NCI-H1048 (cell line): ENCODE measurements around the gene LGALS8.
"Not testable (repeated sequence)": the region's sequence is repeated elsewhere in the genome, so short reads cannot be mapped to it uniquely, and the experiment has no call there.

Source experiments
- DNase-seq: peaks from one replicate; lab custom pipeline; 2025; lab: John Stamatoyannopoulos, UW

The LGALS8 gene

DNA sequence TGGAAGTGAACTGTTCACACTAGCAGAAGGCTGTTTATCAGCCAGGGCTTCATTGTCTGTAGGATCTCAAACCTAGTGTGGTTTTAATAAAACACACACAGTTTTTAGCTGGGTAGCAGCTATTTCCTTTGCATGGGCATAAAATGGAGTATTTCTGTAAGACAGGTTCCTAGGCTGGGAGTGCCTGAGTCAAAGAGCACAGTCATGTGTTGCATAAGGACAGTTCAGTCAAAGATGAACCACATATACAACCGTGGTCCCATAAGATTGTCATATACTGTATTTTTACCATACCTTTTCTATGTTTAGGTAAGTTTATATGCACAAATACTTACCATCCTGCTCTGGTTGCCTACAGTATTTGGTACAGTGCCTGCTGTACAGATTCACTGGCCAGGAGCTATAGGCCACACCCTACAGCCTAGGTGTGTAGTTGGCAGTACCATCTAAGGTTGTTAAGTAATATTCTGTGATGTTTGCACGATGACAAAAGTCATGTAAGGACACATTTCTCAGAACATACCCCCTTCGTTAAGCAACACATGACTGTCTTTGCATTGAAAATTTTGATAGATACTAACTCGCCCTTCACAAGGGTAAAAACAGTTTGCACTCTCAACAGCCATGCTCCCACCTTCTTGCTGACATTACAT is 17.2 kb downstream of the LGALS8 start:
- DNase-seq, result no peak

DNA sequence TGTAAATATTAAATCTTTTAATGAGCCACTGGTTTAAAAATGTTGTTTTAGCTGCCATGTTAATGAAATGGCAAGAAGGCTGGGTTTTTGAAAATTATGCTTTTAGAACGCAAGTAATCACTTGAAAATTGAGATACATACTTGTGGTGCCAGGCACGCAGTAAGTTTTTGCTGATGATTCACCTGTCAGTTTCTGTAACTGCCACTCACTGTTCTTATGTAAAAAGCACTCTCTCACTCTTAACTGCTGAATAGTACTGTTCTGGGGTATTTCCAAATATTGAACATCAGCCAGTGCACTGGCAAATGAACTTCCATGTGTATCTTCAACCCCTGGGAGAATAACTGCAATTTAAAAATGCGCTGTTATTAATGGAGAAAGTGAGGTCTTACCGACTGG is 17.9 kb downstream of the LGALS8 start:
- DNase-seq, result no peak

DNA sequence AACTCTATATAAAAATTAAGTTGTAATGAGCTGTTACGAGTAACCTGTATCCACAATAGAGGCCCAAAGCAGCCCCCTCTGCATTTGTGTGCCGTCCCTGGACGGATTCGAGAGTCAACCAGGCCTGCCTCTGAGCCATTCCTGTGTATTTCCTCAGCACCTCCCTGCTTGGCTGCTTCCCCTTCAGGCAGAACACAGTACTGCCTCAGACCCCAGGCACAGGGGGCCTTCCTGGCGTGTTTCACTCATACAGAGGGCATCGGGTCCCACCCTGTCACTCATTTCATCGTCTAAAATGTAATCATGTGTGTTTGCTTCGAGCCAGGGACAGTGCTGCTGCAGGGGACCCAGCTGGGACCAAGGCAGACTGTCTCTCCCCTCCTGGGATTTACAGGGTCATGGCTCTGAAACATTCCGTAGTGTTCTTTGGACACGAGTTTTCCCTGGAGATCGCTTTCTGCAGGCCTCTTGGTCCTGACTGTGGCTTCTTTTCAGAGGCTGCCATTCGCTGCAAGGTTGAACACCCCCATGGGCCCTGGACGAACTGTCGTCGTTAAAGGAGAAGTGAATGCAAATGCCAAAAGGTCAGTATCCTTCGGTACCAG is 19.4 kb downstream of the LGALS8 start:
- DNase-seq, result no peak

DNA sequence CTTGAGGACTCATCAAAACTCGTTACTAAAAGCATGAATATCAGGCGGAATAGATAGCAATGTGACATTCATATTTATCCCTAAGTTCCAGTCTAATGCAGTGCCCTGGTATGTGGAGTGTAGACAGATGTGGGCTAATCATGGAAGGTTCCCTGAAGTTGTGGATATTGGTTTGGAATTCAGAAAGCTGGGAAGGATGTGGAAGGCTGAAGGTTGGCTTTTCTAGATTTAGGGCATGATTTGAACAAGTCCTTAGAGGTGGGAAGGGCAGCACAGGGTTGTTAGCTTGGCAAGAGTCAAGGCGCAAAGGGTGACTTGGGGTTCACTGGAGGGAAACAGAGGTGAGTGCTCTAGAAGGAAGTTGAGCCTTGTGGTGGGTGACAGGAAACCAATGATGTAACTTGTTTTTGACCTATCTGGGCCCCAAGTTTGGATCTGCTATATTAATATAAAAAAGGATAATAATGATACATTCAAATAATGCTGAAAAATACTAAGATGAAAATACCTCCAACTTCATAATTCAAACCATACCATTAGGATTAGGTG is 21.9 kb downstream of the LGALS8 start:
- DNase-seq, result no peak

DNA sequence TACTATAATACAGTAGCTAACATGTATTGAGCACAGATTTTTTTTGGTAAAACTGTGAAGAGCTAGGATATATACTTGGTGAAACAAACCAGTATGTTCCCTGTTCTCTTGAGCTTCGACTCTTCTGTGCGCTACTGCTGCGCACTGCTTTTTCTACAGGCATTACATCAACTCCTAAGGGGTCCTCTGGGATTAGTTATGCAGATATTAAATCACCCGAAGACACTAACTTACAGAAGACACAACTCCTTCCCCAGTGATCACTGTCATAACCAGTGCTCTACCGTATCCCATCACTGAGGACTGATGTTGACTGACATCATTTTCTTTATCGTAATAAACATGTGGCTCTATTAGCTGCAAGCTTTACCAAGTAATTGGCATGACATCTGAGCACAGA is 24.7 kb downstream of the LGALS8 start:
- DNase-seq, result no peak

DNA sequence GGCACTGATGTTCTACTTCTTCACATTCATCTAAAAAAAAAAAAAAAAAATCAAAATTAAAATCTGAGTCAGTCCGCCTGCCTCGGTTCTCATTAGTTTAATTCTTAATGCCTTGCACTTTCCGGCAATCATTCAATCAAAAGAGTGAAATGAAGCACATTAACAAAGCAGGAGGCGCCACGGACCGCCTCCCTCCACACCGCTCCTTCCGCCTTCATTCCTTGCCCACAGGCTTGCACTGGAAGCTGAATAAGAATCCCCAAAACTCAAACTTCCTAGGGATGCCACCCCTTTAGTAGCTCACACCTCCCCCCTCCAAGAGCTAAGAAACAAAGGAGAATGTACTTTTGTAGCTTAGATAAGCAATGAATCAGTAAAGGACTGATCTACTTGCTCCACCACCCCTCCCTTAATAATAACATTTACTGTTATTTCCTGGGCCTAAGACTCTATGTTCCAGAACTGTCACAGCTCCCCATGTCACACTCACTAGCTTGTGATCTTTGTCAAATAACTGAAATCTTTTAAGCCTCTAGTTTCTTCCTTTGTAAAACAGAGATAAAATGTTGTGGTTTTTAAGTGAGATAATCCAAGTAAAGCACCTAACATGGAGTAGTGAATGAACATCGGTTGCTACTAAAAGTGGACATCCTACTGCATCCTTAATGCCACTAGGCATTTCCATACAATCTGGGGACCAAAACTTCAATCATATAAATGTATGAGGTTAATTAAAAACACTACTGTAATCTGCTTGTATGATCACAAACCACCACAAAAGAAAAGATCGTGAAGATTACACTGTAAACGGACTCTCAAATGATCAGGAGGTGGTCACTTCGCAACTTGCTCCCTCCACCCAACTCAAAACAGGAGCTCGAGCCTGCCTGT is 27.4 kb downstream of the LGALS8 start:
- no peak for DNase-seq

DNA sequence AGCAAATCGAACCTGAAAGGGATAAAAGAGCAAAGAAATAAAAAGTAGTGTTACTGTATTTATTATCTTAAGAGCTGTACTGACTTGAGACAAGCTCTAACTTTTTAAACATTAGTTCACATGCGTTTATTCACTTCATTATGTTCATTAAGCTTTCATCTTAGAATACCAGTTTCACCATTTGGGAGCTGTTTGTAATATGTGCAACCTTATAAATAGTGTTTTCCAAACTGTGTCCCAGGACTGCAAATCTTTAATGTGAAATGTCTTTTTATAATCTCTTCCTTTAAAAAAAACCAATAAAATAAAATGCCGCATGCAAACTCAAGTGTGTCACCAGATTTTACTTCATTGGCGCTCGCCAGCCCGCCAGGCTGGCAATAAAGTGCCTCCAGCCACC is 28.3 kb downstream of the LGALS8 start:
- no peak for DNase-seq

DNA sequence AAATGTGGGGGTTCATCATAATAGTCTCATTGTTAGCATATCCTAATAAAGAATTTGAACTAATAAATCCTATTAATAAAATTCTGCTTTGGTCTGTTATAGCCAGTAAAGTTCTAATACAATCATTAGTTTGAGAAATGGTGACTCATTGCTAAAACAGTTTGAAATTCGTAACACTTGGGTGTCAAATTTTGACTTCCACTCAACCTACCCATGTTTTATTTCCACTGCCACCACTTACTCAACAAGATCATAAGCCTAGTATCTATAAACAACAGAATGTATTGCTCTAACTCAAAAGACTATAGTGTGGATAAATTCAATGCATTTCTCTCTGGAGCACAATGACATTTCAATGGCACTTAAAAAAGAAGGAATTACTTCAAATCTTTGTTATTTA is 29.1 kb downstream of the LGALS8 start:
- DNase-seq, result no peak

DNA sequence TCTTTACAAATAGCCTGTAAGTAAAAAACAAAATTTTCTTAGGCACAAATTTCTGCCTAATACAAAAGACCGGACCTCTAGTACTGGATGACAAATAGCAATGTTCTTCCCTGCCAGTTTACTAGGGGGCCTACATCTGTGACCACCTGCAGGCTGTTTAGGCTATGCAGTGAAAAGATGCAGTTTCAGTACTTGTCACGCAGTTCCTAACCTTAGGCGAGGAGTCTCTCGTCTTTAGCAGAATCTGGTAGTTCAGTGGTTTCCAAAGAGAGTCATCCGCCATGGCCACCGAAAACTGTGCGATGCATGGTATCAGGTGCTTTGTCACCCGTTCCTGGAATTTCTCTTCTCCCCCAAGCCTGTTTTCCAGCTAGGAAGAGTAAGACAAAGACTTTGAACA is 29.6 kb downstream of the LGALS8 start:
- DNase-seq, result no peak

DNA sequence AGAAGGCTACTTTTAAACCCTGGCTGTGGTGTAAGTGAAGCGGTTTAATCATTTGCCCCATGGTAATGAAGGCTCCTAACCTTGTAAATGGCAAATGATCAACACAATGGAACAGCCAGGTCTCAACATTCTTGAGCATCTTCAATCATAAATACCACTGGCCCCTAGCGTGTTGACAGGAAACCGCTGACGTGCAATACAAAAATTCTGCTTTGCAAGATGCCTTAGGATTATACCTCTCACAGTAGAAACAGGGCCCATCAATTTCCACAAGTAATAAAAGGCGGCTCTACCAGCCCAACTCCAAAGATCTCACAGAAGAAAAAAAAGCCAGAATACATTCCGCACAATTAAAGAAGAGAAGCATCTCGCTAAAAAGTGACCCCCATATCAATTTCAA is 32.8 kb downstream of the LGALS8 start:
- no peak for DNase-seq

DNA sequence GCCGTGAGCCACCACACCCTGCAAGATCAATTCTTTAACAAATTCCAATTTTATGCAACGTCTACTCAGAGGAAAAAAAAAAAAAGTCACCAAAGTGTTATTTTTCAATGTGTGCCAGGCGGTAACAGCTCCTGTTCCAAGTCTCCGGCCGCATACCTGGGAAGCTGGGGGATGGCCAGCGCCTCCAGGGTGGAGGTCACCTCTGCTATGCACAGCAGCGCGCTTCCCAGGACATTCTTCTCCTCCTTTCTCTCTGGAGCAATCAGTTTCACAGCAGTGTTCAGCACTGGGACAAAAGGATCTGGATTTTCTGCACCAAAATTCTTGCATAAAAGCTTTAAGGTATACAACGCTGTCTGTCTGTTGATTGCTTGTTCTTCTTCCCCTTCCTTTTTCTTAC is 34.3 kb downstream of the LGALS8 start:
- DNase-seq, result no peak

DNA sequence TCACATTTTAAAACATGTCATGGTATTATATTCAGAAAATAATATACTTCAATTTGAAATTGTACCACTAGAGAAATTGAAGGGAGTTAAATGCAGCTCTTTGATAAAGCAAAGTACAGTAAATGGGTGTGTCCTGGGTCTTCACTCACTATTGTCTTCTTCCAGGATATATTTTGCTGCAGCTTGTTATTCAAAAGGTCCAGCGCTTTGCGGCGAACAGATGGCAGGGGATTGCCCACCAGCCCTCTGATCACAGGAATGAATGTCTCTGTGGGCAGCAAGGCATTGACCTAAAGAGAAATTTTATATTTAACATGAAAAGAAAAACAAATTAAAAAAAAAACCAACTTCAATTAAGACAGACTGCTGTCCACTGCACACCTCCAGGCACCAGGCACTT is 35.1 kb downstream of the LGALS8 start:
- no peak for DNase-seq

DNA sequence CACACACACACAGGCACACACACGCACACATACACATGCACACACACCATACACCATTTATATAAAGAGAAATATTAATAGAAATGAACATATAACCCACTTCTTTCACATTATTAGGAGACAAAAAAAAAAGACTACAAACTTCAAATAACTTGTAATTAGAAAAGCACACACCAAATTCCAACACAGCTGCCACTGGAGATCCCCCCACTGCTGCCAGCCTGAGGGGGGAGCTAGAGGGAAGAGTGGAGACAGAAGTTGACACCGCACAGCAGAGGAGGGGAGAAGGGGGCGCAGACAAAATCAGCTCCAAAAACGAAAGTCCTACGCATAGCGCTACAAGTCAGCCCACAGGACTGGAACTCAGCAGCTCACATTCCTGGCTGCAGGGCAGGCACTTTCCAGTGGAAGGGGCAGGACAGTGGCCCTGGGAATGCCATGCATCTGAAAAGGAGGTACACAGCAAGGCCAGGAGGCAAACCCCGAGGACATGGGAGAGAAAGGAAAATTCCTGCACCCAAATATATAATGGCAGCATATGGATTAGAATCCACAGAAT is 36.5 kb downstream of the LGALS8 start:
- no peak for DNase-seq

DNA sequence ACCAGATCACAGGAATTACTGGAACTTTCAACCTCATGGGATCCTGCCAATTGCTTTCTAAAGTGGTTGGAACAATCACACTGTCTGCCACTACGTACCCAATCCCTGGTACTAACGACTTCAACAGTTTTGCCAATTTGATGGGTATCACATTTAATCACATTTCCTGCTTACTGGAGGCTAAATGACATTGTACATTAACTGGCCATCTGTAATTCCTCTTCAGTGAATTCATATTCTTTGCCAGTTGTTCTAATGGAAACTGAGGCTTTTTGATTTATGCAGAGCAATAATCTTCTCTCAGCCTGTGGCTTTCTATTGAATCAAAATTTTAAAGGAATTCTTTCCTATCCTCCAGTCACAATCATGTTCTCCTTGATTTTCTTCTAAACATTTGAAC is 38.2 kb downstream of the LGALS8 start:
- no peak for DNase-seq

DNA sequence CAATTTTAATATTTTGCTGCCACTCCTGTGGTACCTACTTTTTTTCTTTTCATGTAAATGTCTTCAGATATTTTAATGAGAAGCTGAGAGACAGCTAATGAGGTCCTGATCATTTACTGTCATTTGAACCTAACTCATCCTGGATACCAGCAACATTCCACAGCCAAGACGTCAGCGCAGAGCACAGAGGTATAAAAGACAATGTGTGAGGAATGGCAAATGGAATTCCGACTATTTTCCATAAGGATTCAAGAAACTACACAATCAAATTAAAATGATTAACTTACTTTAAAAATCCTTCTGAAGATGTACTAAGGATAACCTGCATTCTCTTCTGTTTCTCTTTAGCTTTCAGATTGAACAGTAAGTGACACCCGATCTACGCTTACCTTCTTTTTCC is 41.7 kb downstream of the LGALS8 start:
- no peak for DNase-seq

DNA sequence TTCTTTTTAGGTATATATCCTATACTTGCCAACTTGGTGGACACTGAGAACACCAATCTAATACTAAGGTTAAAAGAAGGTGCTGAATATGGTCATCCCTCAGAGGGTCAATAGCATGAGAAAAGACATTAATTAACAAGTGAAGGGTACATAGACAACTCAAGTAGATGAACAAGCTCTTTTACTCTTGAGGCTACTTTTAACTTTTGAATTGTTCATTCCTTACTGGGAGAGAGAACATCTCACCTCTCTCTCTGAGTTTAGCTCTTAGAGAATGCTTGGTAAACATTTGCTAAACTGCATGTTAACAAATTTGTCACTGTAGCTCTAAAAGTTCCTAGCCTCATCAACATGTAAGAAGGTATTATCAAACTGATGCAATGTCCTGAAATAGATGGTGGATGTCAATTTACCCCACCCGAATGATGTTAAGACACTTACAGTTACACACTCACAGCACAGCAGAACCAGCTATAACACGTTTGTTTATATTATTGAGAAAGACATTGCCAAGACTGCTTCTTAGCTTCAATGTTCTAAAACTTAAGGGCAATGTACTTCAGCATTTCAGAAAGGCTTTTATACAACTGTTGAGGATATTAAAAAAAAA is 44.6 kb downstream of the LGALS8 start:
- no peak for DNase-seq

DNA sequence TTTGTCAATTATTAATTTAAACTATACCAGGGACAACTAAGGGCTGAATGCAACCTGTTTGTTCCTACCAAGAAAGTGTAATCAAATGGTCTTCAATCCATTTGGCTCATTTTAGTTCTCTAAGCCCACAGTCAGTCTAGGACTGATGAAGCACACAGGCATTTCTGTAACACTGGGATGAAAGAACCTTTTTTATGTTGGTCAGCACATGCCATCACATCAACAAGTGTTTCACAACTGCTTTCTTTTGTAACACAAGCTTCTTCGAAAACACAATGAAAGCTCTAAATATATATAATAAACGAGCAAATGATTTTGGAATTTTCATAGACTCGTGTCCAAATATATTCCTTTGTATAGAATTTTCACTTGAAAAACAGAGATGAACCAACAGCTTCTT is 51.7 kb downstream of the LGALS8 start:
- DNase-seq, result no peak

DNA sequence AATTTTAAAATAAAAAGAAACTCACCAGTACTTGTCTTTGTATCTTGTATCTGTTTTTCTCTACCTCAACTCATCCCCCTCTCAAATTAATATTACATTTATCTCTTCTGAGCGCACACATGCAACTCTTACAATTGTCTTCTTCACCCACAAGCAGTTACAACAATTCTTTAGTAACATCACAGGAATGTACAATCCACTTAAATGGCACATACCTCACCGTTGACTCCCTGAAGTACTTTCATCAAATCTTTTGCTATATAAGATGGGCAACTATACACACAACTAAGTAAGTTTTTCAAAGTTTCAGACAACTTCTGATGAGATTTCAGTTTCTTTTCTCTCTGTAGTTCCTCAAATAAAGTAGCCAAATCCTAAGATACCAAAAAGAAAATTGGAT is 52.2 kb downstream of the LGALS8 start:
- no peak for DNase-seq

DNA sequence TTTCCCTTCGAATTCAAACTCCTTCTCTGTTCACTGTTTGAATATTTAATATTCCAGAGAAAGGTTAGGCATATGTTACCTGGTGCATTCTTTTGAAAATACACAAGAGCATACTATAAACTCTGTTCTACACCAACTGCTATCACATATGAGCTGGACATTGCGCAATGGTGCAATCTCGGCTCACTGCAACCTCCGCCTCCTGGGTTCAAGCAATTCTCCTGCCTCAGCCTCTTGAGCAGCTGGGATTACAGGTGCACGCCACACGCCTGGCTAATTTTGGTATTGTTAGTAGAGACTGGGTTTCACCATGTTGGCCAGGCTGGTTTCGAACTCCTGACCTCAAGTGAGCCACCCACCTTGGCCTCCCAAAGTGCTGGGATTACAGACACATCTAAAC is 53.3 kb downstream of the LGALS8 start:
- not testable (repeated sequence) for DNase-seq

DNA sequence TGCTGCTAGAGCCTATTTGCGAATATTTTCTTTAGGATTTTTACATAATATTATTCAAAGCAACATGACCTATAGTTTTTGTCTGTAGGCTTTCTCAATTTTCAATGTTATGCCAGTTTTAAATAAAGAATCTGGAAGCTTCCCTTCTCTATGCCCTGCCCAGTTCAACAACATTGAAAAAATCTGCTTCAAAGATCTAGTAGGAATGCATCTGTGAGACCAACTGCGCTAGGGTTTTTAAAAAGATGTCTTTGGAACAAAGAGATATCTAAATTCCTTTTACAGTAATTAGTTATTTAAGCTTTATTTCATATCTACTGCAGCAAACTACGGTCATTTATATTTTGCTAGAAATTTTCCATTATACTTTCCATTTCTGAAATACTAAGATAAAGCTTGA is 54.9 kb downstream of the LGALS8 start:
- DNase-seq, result no peak

DNA sequence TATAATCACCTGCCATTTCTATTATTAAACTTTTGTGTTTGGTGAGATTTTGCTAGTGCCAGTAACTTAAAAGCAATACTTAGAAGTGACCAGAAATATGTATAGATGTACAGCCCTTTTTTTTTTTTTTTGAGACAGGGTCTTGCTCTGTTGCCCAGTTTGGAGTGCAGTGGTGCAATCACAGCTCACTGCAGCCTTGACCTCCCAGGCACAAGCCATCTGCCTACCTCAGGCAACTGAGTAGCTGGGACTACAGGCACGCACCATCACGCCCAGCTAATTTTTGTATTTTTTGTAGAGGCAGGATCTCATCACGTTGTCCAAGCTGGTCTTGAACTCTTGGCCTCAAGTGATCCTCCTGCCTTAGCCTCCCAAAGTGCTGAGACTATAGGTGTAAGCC is 56.6 kb downstream of the LGALS8 start:
- DNase-seq, result not testable (repeated sequence)

DNA sequence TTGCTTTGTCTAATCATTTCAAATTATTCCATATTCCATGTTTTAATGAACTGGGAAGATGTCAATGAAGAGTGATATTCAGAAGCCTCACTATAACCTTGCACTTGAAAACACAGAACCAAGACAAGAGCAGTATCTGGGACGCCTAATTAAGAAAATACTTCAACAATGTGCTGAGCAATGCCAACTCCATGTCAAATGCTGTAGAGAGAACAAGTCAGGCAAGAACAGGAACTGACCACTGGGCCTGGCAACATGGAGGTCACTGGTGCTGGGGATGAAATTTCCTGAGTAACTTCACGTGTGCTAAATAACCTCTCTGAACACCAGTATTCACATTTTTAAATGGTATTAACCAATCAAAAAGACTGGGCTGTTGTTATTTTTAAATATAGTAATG is 57.7 kb downstream of the LGALS8 start:
- DNase-seq, result no peak
